Tibial nerve (tissue), 4 donors: Measurements from ENCODE around the gene UPK3A.

Experiments
- EP300 ChIP-seq, 2 donors: sonication (generic); formaldehyde crosslinking; IDR thresholded peaks; one replicate each; pipeline ENCODE4 v1.6.1; 2017; ENCODE audit warnings: antibody characterized with exemption in 2 of 2, mild to moderate bottlenecking in 1 of 2
- TF ChIP-seq, protein P1 (sequence below), 5 experiments: fragments of 200-600 bp in 3 of 5; fragments of 450-650 bp in 2 of 5; sonication (generic) in 3 of 5; IDR thresholded peaks; one replicate each; pipeline ENCODE4 v1.5.1; 2016 to 2019; ENCODE audit warnings: antibody characterized with exemption in 5 of 5, mild to moderate bottlenecking in 3 of 5, moderate library complexity in 2 of 5

DNA sequence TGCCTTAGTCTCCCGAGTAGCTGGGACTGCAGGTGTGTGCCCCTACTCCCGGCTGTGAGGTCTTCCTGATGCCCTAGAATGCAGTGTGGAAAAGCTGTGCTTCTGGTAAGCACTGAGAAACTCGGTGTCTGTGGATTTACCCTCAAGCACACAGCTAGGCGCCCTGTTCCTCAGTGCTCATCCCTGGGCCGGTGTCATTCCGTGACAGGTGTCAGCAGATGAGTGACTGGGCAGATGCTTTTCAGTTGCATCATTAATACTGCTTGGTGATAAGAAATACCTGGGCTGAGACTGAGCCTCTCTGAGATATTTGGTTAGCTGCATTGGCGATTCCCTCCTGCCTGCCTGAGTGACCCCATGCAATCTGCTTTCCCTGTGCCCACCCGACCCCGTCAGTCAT, 46.7 kb downstream of the UPK3A start:
- TF ChIP-seq, protein P1, sequence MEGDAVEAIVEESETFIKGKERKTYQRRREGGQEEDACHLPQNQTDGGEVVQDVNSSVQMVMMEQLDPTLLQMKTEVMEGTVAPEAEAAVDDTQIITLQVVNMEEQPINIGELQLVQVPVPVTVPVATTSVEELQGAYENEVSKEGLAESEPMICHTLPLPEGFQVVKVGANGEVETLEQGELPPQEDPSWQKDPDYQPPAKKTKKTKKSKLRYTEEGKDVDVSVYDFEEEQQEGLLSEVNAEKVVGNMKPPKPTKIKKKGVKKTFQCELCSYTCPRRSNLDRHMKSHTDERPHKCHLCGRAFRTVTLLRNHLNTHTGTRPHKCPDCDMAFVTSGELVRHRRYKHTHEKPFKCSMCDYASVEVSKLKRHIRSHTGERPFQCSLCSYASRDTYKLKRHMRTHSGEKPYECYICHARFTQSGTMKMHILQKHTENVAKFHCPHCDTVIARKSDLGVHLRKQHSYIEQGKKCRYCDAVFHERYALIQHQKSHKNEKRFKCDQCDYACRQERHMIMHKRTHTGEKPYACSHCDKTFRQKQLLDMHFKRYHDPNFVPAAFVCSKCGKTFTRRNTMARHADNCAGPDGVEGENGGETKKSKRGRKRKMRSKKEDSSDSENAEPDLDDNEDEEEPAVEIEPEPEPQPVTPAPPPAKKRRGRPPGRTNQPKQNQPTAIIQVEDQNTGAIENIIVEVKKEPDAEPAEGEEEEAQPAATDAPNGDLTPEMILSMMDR (IDR thresholded peaks at IDR 0.05), result no peak
- TF ChIP-seq EP300 (IDR thresholded peaks at IDR 0.05), result no peak
